HG02943 (cell line): ENCODE measurements around the gene TBC1D4.
A peak's percentile ranks its signal among the peaks of the same experiment; 100 is the strongest.

Source experiments
- ATAC-seq: cut with Tn5 transposase; IDR thresholded peaks from one replicate; pipeline ENCODE4 v1.9.1; 2021; ENCODE audit warnings: mild to moderate bottlenecking, low read depth, moderate library complexity; ENCODE audit not compliant: unreplicated experiment

Gene TBC1D4, protein sequence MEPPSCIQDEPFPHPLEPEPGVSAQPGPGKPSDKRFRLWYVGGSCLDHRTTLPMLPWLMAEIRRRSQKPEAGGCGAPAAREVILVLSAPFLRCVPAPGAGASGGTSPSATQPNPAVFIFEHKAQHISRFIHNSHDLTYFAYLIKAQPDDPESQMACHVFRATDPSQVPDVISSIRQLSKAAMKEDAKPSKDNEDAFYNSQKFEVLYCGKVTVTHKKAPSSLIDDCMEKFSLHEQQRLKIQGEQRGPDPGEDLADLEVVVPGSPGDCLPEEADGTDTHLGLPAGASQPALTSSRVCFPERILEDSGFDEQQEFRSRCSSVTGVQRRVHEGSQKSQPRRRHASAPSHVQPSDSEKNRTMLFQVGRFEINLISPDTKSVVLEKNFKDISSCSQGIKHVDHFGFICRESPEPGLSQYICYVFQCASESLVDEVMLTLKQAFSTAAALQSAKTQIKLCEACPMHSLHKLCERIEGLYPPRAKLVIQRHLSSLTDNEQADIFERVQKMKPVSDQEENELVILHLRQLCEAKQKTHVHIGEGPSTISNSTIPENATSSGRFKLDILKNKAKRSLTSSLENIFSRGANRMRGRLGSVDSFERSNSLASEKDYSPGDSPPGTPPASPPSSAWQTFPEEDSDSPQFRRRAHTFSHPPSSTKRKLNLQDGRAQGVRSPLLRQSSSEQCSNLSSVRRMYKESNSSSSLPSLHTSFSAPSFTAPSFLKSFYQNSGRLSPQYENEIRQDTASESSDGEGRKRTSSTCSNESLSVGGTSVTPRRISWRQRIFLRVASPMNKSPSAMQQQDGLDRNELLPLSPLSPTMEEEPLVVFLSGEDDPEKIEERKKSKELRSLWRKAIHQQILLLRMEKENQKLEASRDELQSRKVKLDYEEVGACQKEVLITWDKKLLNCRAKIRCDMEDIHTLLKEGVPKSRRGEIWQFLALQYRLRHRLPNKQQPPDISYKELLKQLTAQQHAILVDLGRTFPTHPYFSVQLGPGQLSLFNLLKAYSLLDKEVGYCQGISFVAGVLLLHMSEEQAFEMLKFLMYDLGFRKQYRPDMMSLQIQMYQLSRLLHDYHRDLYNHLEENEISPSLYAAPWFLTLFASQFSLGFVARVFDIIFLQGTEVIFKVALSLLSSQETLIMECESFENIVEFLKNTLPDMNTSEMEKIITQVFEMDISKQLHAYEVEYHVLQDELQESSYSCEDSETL (N-terminal part only)

DNA sequence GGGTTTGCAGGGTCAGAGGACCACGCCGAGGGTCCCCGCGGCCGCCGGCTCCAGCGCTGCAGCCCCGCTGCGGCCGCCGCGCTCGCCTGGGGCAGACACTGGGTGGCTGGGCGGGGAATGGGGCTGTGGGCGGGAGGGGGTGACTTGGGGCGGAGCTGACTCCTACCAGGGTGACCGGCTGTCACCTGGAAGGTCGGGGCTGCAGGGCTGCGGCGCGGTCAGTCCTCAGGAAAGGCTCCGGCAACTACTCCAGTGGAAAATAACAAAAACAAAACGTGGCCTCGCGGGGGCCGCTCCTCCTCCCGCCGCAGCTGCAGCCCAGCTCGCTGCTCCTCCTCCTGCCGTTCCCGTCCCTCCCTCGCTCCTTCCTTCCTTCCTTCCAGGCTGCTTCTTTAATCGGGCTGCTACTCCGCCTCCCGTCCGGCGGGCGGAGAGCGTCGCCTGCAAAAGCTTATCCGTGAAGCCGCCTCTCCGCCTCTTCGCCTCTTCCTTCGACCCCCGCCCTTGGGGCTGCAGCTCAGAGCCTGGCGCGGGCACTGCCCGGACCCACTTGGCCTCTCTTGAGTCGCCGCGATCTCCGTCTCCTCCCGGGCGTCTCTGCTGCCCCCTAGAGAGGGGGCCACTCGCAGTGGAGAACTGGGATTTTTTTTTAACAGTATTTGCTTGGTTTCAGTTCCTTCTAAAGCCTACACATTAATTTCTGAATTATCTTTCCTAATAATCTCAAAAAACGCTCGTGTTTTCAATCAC is at the start of gene TBC1D4:
TSS of gene TBC1D4 (minus strand) at position 100 of the 750 bp plus-strand sequence. CDS start 402 bp downstream, outside the sequence.
- ATAC-seq: peak; percentile 80

DNA sequence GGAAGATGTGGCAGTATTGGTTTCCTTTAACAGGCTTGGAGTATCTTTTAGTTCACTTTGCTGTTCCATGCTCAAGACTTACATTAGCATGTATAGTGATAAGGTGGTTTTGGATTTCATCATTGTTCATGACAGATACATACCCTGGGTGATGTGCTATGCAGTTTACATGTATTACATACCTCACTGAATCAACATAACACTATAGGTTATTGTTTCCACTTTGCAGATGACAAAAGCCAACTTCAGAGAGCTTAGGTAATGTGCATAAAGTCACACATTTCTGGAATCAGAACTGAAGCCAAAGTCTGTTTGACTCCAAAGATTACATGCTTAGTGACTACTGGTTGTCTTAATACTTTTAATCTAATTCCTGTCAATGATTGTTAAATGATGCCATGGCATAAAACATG is 48.6 kb upstream of the TBC1D4 start:
- ATAC-seq: no peak

DNA sequence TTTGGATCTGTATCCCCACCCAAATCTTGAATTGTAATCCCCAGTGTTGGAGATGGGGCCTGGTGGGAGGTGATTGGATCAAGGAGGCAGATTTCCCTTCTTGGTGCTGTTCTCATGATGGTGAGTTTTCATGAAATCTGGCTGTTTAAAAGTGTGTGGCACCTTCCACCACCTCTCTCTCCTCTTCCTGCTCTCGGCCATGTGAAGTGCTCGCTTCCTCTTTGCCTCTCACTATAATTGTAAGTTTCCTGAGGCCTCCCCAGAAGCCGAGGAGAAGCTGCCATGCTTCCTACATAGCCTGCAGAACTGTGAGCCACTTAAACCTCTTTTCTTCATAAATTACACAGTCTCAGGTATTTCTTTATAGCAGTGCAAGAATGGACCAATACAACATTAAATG is 40.0 kb upstream of the TBC1D4 start:
- ATAC-seq: no peak

DNA sequence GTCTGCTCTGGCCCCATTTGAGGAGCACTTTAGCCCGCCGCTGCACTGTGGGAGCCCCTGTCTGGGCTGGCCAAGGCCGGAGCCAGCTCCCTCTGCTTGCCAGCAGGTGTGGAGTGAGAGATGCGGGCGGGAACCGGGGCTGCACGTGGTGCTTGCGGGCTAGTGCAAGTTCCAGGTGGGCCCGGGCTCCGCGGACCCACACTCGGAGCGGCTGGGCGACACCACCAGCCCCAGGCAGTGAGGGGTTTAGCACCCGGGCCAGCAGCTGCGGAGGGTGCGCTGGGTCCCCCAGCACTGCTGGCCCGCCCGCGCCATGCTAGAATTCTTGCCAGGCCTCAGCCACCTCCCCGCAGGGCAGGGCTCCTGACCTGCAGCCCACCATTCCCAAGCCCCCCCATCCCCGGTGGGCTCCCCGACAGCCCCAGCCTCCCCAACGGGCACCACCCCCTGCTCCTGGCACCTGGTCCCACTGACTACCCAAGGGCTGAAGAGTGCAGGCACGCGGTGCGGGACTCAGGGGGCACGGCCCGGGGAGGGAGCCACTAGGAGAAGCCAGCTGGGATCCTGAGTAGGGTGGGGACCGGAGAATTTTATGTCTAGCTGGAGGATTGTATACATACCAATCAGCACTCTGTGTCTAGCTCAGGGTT is 36.6 kb upstream of the TBC1D4 start:
- ATAC-seq: no peak

DNA sequence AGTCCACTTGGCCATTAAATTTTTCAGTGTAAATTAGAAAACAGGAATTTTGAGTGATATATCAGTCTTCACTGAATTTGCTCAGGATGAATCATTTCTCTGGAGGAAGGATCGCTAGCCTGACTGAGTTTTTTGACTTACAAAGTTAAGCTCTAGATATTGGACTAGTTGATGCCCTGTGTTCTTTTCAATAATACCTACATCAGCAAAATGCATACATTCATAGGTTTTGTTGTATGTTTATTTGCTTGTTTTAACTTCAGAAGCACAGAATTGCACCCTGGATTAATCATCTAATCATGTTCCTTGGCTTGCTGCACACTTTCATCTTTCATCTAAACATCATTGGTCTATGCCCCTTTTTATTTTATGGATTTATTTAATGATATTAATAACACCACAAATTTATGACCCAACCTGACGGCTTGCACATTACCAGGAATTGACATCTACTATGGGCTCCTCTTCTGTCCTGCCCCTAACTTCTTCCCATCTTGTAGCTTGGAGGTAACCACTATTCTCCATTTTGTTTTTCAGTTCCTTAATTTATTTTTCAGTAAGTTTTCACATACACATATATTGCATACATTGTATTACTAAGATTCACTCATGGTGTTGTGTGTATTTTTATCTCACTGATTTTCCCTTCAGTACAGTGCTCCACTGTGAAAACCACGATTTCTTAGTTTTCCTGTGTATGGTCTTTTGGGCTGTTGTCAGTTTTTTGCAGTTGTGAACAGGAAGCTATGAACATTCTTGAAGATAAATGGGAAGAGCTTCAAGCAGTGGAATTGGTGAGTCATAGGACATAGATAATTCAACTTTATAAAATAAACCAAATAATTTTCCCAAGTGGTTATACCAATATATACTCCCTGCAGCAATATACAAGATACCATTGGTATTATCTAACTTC is 32.4 kb upstream of the TBC1D4 start:
- ATAC-seq: no peak

DNA sequence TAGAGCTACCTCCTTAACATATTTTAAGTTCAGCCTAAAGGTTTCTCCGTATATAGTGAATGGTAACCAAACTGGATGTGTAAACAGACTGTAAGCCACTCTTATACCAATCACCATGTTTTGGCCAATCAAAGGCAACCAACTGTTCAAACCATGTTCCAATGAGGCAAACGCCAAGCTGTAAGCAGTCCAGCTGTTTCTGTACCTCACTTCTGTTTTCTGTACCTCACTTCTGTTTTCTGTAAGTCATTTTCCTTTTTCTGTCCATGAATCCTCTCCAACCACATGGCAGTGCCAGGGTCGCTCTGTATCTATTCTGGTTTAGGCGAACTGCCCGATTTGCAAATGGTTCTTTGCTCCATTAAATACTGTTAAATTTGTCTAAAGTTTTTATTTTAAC is 31.3 kb upstream of the TBC1D4 start:
- ATAC-seq: no peak

DNA sequence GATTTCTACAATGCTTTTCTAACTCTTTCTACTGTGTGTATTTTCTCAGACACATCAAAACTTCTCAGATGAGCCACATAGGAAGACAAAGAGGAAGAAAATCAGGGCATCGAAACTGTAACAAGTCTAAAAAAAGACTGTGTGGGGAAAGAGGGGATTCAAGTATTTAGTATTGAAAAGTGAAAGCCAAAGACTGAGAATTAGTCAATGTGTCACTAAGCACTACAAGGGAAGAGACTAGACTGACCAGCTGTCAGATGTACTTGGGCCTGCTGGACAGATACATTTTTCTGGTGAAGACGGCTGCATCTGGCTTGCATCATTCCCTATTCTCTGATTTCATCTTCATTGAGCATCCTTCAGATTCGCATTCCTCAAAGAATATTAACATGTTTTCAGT is 30.3 kb upstream of the TBC1D4 start:
- ATAC-seq: peak; percentile 96

DNA sequence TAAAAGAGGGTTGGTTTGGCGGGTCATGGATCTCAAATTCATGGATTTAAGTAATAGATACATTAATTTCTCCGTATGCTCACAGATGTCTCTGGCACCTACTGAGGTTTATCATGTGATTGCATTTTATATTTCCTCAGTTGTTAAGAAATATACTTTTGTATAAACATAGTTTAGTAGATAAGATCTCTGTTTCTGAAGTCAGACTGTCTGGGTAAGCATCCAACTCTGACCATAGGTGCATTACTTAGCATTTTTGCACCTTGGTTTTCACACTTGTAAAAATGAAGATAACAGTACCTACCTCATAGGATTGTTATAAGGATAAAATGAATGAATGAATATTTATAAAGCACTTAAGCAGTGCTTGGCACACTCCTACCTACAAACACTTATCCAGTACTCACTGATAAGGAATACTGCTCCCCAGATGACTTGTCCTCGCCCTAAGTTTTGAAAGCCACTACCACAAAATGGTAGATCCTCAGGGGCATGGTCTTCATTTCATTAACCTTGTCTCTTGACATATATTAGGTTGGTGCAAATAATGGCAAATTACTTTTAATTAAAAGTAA is 29.2 kb upstream of the TBC1D4 start:
- ATAC-seq: no peak

DNA sequence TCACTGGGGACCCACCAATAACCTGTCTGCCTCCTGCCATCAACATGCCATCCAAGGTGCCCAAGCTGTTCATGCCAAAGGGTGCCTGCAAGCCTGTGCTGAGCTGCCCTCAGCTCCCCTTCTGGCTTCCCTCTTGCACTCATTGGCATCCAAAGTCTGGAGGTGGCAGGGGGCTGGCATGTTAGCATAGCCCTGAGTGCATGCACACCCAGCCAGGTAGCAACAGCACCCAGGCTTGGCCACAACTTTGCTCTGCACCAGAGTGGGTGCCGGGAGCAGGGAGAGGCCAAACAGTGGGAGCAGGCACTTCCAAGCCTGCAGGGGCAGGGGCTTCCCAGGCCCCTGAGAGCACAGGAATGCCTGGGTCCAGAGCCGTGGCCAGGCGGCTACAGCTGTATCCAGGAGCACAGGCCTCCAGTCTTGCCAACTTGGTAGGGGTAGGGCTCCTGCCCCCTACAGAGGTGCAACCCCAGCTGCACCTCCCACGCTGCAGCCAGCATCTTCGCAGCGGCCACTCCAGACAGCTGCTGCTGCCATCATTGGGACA is 26.1 kb upstream of the TBC1D4 start:
- ATAC-seq: no peak

DNA sequence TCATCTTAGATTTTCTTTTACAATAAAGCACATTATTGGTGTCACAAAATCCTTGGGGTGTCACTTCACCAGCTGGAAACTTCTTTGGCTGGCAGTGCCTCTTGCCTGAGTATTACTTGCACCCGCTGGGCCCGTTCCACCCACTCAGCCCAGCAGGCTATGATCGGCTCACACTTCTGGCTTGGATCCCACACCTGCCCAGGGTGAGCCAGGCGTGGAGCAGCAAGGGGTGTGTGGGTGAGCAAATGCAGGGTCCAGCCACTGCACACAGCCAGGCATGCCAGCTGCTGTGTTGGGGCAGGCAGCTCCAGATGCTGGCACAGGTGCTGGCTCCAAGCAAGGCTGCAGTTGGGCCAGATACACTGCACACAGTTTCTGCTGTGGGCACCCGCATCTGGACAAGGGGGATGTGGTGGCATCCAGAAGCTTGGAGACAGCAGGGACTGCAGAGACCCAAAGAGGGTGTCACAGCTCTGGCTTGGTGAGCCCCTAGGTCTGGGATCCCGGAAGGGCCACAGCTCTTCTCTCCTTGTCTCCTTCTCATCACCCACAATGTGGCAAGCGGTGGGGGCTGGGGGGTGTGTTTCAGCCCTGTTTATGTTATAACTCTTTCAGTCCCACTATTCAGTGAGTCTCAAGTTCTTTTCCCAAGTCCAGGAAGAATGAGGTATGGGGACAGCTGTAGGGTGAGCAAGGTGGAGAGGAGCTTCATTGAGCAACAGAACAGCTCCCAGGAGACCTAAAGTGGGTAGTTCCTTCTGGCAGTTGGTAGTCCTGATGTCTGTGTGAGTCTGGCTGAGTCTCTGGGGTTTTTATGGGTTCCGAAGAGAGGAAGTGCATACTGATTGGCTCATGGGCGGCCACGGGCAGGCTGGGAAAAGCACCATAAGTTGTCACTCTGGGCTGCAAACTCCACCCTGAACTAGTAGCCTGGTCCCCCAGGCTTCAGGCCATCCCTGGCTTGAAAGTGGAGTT is 25.3 kb upstream of the TBC1D4 start:
- ATAC-seq: no peak

DNA sequence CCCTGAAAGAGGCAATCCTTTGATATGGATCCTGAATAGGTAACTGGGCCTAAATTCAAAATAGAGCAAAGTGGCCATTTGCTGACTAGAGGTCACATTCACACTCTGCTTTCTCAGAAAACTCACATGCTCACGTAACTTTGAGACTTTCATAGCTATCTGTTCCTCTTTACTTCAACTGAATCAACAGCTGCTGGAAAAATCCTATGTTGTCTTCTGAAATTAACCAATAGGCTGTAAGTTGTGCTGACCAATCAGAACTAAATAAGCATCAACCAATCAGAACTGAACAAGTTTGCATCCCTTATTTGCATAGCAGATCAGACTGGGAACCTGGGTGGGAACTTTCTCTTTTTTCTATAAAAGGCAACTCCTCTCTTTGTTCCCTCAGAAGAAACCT is 24.0 kb upstream of the TBC1D4 start:
- ATAC-seq: no peak

DNA sequence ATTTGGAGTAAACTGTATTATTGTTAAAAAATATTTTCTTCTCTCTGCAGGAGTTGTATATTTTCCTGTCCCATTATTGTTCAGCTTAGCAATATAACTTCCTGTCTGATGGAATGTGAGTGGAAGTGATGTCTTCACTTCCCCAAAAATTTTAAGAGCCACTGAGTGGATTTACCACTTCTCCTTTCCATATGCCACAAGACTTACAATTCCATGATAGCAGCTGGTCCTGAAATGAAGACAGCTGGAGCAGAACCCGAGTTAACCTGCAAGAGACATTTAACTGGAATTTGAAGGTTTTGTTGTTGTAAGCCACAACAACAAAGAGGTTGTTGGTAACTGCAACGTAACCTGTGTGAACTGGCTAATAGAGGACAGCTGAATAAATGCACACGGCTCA is 23.4 kb upstream of the TBC1D4 start:
- no peak for ATAC-seq

DNA sequence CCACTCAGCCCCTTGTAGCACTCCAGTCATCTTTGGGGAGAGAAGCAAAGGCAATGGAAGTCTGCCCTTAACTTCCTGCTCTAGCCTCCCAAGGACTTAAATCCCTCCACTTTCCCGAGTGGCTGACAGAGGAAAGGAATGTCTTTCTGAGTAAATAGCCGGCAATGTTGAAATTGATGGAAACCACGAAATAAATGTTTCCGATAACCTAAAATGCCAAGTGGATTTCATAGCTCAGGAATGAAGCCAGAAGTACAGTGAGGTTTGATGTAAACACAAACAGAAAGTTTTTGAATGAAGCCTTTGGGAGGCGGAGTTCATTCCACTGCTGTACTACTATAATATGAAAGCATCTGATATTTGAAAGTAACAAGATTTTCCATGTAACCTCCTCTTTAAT is 14.0 kb upstream of the TBC1D4 start:
- ATAC-seq: no peak

DNA sequence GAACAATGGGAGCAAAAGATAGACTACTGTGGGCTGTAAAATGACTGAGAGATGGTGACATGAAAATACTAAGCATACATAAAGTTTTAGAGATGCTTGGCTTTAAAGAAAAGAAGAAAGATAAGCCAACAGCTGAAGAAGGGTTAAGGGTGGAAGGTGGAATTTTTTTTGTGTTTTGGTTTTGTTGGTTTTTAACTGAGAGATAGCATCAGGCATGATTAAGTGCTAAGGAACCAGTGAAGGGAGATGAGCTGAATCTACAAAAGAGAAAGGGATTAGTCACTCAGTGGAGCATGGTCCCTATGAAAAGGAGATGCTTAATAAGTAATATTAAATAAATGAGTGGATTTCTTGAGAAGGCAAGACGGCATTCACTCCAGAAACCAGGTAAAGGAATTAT is 12.5 kb upstream of the TBC1D4 start:
- no peak for ATAC-seq

DNA sequence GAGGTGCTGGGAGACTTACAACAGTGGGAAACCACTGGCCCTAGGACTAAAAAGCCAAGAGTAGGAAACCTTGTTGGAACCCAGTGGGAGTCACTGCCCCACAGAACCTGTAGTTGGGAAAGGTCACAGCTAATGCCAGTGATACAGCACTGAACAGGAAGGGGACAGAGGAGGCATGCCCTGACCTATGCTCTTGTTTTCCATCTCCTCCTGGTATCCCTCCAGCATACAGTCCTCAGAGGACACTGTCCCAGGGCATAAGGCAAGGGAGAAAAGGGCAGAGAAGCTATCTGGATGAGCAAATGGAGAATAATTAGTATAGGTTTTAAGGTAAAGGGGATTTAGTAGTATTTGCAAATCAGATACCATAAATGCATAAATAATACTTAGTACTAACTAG is 11.2 kb upstream of the TBC1D4 start:
- ATAC-seq: no peak

DNA sequence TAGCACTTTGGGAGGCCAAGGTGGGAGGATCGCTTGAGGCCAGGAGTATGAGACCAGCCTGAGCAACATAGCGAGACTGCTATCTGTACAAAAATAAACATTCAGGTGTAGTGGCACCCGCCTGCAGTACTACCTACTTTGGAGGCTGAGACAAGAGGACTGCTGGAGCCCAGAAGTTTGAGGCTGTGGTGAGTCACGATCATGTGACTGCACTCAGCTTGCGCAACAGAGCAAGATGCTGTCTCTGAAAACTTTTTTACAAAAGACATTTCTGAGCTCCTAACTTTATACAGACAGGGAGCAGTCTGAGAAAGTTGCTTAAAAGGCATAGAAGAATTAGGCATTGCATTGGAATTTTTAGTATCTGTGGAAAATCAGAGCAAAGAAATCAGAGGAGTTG is 10.4 kb upstream of the TBC1D4 start:
- no peak for ATAC-seq

DNA sequence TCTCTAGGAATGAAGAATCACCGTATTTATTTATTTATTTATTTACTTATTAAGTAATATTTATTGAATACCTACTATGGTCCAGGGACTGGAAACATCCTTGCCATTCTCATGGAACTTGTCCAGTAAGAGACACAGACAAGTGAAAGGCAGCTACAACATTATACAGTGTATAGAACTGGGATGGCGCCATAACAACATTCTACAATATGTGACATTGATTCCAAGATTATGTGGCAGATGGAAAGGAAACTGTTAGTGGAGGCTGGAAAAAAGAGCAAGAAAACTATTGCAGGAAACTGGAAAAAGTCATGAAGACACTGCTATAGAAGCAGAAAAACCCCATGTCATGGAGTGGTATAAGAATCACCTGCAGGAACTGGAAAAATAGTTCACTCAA is 9.4 kb upstream of the TBC1D4 start:
- no peak for ATAC-seq
